Measurements from ENCODE around the gene KCNE2.

Gene KCNE2

DNA sequence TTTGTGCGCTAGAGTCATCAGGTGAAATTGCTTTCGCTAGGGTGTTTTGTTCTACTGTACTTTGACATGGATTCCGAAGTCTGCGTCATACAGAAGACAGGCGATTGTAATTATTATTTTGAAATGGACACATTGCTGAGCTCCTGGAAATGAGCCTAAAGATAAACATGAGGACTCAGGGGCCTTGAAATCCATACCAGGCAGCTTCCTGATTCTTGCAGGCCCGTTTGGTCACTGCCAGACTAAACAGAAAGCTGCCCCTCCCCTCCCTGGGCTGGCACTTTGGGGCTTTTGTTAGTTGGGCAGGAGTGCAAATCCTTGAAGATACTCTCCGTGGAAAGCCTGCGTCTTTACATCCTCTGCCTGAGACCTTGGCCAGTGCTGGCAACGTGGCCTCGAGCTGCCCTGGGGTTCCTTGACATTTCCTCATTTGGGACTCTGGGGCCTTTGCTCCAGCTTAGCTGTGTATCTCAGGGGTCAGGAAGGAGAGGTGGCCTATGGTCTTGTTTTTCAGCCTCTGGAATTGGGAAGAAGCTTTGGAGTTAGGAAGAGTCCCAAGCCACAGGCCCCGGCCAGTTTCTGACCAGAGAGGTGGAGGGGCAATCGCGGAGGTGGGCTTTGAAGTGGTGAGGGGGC, 26.9 kb upstream of the KCNE2 start:
- Histone ChIP-seq H3K9me3 (ENCODE audit: insufficient read depth, low read depth, low read length) (no peaks in the 10 kb centered on the region), H3K4me1 (ENCODE audit: insufficient read depth, low read length, poor library complexity, severe bottlenecking) (no peaks in the 10 kb centered on the region), H3K79me2 (ENCODE audit: insufficient read depth, low read length) (no peaks in the 10 kb centered on the region), H2AFZ (ENCODE audit: low read length) (no peak overlapping the region), H3F3A (ENCODE audit: low read depth) (no peaks in the 10 kb centered on the region), H3K36me3 (ENCODE audit: insufficient read depth, low read length) (no peaks in the 10 kb centered on the region), H3K4me2 (ENCODE audit: low read depth, low read length, poor library complexity, severe bottlenecking) (no peak overlapping the region), H4K20me1 (ENCODE audit: insufficient read depth, low read length, poor library complexity, severe bottlenecking) (no peaks in the 10 kb centered on the region), H3K9me2 (replicated peaks; ENCODE audit: low read depth, low read length) (no peaks in the 10 kb centered on the region), H3K4me3 (ENCODE audit: low read length, poor library complexity, severe bottlenecking) (no peak overlapping the region), H3K9ac (ENCODE audit: low read depth, low read length, poor library complexity, severe bottlenecking) (no peak overlapping the region), H3K27me3 (ENCODE audit: insufficient read depth, low read length, poor library complexity, severe bottlenecking) (no peaks in the 10 kb centered on the region)
- no peak for TF ChIP-seq EZH2phosphoT487 (IDR thresholded peaks at IDR 0.05; ENCODE audit: borderline replicate concordance)
- TF ChIP-seq, protein P1, sequence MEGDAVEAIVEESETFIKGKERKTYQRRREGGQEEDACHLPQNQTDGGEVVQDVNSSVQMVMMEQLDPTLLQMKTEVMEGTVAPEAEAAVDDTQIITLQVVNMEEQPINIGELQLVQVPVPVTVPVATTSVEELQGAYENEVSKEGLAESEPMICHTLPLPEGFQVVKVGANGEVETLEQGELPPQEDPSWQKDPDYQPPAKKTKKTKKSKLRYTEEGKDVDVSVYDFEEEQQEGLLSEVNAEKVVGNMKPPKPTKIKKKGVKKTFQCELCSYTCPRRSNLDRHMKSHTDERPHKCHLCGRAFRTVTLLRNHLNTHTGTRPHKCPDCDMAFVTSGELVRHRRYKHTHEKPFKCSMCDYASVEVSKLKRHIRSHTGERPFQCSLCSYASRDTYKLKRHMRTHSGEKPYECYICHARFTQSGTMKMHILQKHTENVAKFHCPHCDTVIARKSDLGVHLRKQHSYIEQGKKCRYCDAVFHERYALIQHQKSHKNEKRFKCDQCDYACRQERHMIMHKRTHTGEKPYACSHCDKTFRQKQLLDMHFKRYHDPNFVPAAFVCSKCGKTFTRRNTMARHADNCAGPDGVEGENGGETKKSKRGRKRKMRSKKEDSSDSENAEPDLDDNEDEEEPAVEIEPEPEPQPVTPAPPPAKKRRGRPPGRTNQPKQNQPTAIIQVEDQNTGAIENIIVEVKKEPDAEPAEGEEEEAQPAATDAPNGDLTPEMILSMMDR (conservative IDR thresholded peaks at IDR 0.05; ENCODE audit: low read length) = no peak

DNA sequence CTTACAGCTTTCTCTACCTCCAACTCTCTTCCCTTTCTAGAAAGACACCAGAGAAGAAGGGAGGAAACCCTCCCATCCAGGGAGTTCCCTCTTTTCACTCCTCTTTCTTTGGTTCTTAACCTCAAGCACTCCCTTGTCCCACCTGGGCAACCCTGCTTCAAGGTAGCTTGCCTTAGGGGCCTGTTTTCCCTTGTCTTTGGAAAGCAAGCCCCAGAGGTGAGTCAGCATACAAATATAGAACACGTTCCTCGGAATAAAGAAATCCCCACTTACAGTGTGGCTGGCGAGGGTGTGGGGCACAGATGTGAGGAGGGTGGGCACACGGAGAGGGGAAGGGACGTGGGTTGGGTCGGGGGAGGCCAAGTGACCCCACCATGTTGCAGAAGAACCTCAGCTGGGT, 26.1 kb upstream of the KCNE2 start:
- H4K20me1 ChIP-seq (ENCODE audit: insufficient read depth, low read length, poor library complexity, severe bottlenecking) = no peaks in the 10 kb centered on the region
- H3K79me2 ChIP-seq (ENCODE audit: insufficient read depth, low read length) = no peaks in the 10 kb centered on the region
- no peaks in the 10 kb centered on the region for H3K27me3 ChIP-seq (ENCODE audit: insufficient read depth, low read length, poor library complexity, severe bottlenecking)
- H3K9me2 ChIP-seq (replicated peaks; ENCODE audit: low read depth, low read length) = no peaks in the 10 kb centered on the region
- H3F3A ChIP-seq (ENCODE audit: low read depth) = no peaks in the 10 kb centered on the region
- H2AFZ ChIP-seq (ENCODE audit: low read length) = no peak overlapping the region
- no peaks in the 10 kb centered on the region for H3K36me3 ChIP-seq (ENCODE audit: insufficient read depth, low read length)
- H3K9ac ChIP-seq (ENCODE audit: low read depth, low read length, poor library complexity, severe bottlenecking) = no peak overlapping the region
- TF ChIP-seq, protein P1 (conservative IDR thresholded peaks at IDR 0.05; ENCODE audit: low read length) = no peak
- no peaks in the 10 kb centered on the region for H3K4me1 ChIP-seq (ENCODE audit: insufficient read depth, low read length, poor library complexity, severe bottlenecking)
- H3K4me3 ChIP-seq (ENCODE audit: low read length, poor library complexity, severe bottlenecking) = no peak overlapping the region
- no peaks in the 10 kb centered on the region for H3K9me3 ChIP-seq (ENCODE audit: insufficient read depth, low read depth, low read length)
- H3K4me2 ChIP-seq (ENCODE audit: low read depth, low read length, poor library complexity, severe bottlenecking) = no peak overlapping the region

DNA sequence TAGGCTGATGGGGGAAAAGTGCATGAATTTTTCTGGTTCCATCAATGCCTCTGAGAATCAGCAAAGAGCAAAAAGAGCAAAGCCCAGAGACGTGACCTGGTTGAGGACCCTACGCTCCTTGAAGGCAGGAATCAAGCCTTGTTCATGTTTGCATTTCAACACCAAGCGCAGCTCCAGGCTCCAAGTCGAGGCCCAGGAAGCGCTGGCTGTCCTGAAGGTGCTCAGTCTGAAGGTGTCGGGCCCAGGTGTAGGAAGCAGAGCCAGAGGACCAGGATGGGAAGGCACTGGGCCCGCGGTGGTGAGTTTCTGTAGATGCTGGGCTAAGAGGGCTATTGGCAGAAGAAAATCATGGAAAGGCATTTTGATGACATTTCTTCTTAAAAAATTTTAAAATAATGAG, 25.6 kb upstream of the KCNE2 start:
- Histone ChIP-seq H3K79me2 (ENCODE audit: insufficient read depth, low read length) (no peaks in the 10 kb centered on the region), H3K9me3 (ENCODE audit: insufficient read depth, low read depth, low read length) (no peaks in the 10 kb centered on the region), H3K4me1 (ENCODE audit: insufficient read depth, low read length, poor library complexity, severe bottlenecking) (no peaks in the 10 kb centered on the region), H3K27me3 (ENCODE audit: insufficient read depth, low read length, poor library complexity, severe bottlenecking) (no peaks in the 10 kb centered on the region), H3K4me3 (ENCODE audit: low read length, poor library complexity, severe bottlenecking) (no peak overlapping the region), H3F3A (ENCODE audit: low read depth) (no peaks in the 10 kb centered on the region), H4K20me1 (ENCODE audit: insufficient read depth, low read length, poor library complexity, severe bottlenecking) (no peaks in the 10 kb centered on the region), H3K4me2 (ENCODE audit: low read depth, low read length, poor library complexity, severe bottlenecking) (no peak overlapping the region), H3K9me2 (replicated peaks; ENCODE audit: low read depth, low read length) (no peaks in the 10 kb centered on the region), H3K9ac (ENCODE audit: low read depth, low read length, poor library complexity, severe bottlenecking) (no peak overlapping the region), H3K36me3 (ENCODE audit: insufficient read depth, low read length) (no peaks in the 10 kb centered on the region), H2AFZ (ENCODE audit: low read length) (no peak overlapping the region)
- TF ChIP-seq, protein P1 (conservative IDR thresholded peaks at IDR 0.05; ENCODE audit: low read length) = no peak
- no peak for TF ChIP-seq EZH2phosphoT487 (IDR thresholded peaks at IDR 0.05; ENCODE audit: borderline replicate concordance)

Data from Loucy (cell line).